ENCODE measurements around the gene RILPL1.

DNA sequence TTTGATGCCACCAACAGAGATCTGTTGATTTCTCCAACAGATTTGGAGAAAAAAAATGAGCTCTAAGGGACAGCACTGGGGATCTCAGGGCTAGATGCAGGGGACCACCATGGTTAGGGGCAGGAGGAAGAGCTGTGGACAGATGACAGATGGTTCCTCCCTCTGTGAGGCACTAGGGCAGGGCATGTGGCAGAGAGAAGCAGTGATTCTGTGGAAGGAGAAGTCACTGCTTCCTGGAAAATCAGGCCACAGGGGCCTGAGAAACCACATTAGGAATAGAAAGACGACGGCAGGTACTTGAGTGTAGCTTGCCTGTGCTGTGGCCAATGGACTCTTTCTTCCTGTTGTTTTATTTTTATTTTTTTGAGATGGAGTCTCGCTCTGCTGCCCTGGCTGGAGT is 25.9 kb upstream of the RILPL1 start:
- TF ChIP-seq EZH2 (IDR thresholded peaks at IDR 0.05; ENCODE audit: insufficient read depth, poor library complexity, severe bottlenecking) (no peak), EZH2phosphoT487 (IDR thresholded peaks at IDR 0.05; ENCODE audit: insufficient read depth, low read depth) (no peak)

Data from GM23248 (cell line).